ENCODE results near the gene SOX12. TPM values are rescaled to one million over a fixed set of nuclear protein-coding genes. Genes with fewer than 3 reads are reported as not detected.
A peak's percentile ranks its signal among the peaks of the same experiment; 100 is the strongest.

The SOX12 gene
- polyA plus RNA-seq, 1 experiment: 3.8 TPM

DNA sequence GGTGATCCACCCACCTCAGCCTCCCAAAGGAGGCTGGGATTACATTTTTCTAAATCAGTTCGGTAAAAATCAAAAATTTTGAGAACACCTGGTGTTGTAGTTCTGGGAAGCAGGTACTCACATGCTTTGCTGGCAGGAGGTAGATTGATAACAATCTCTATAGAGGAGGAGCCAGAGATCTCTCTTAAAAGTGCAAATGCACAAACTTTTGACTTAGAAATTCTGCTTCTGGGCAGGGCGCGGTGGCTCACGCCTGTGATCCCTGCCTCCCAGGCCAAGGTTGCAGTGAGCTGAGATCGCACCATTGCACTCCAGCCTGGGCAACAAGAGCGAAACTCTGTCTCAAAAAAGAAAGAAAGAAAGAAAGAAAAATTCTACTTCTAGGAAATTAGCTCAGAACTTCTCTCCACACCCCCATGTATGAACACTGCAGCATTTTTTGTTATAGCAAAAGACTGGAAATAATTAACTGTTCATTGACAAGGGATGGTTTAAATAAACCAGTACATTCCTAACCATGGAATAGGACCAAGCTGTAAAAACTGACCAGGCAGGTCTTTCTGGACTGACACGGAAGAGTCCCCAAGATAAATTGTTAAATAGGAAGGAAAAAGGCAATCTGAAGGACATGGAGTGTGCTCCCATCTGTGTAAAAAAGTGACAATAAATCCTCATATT lies 40.8 kb downstream of the SOX12 start:
- H3K27me3 ChIP-seq (ENCODE audit: control insufficient read depth, insufficient read depth, low read length): no peaks in the 10 kb centered on the region
- POLR2A ChIA-PET: no interaction called here
- TF ChIP-seq, protein P1, sequence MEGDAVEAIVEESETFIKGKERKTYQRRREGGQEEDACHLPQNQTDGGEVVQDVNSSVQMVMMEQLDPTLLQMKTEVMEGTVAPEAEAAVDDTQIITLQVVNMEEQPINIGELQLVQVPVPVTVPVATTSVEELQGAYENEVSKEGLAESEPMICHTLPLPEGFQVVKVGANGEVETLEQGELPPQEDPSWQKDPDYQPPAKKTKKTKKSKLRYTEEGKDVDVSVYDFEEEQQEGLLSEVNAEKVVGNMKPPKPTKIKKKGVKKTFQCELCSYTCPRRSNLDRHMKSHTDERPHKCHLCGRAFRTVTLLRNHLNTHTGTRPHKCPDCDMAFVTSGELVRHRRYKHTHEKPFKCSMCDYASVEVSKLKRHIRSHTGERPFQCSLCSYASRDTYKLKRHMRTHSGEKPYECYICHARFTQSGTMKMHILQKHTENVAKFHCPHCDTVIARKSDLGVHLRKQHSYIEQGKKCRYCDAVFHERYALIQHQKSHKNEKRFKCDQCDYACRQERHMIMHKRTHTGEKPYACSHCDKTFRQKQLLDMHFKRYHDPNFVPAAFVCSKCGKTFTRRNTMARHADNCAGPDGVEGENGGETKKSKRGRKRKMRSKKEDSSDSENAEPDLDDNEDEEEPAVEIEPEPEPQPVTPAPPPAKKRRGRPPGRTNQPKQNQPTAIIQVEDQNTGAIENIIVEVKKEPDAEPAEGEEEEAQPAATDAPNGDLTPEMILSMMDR (IDR thresholded peaks at IDR 0.05; ENCODE audit: low read depth, low read length): no peak
- no peak overlapping the region for H3K4me3 ChIP-seq (ENCODE audit: low read depth, low read length)
- CTCF ChIA-PET: interaction anchor here (0.9 to 2.1 kb wide), 3 partner anchors 12 to 120 kb away, joined by 3 to 27 read pairs (median 3); no protein-coding TSS in a partner anchor
- H3K27ac ChIP-seq (ENCODE audit: low read depth, low read length): no peak overlapping the region
- H3K9me3 ChIP-seq (ENCODE audit: control insufficient read depth, insufficient read depth, low read length): no peaks in the 10 kb centered on the region
- DNase-seq (ENCODE audit: low read depth, low spot score): no peak

DNA sequence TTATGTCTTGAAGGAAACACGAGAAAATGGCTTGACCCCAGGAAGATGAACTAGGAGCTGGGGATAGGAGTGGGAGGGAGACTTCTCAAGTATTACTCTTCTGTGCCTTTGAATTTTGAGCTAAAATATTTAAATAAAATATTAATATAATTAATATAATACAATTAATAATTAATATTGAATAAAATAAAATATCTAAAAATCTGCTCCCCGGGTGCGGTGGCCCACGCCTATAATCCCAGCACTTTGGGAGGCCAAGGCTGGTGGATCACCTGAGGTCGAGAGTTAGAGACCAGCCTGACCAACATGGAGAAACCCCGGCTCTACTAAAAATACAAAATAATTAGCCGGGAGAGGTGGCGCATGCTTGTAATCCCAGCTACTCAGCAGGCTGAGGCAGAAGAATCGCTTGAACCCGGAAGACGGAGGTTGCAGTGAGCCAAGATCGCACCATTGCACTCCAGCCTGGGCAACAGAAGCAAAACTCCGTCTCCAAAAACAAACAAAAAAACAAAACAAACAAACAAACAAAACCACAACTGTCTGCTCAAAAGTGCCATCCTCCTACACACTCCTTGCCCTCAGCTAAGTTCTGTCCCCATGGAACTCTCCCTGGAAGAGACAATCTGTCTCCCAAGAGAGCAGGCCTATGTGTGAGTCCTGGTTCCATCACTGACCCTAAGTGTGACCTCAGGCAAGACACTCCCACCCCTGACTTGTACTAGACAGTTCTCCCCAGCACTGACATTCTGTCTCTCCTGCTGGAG lies 41.5 kb downstream of the SOX12 start:
- Histone ChIP-seq H3K27me3 (ENCODE audit: control insufficient read depth, insufficient read depth, low read length) (no peaks in the 10 kb centered on the region), H3K27ac (ENCODE audit: low read depth, low read length) (no peak overlapping the region), H3K9me3 (ENCODE audit: control insufficient read depth, insufficient read depth, low read length) (no peaks in the 10 kb centered on the region), H3K4me3 (ENCODE audit: low read depth, low read length) (no peak overlapping the region)
- TF ChIP-seq, protein P1 (IDR thresholded peaks at IDR 0.05; ENCODE audit: low read depth, low read length): no peak
- ChIA-PET CTCF (interaction anchor here (0.6 to 2.1 kb wide), 3 partner anchors 13 to 119 kb away, joined by 3 to 27 read pairs (median 3); no protein-coding TSS in a partner anchor), POLR2A (no interaction called here)
- DNase-seq (ENCODE audit: low read depth, low spot score): no peak

DNA sequence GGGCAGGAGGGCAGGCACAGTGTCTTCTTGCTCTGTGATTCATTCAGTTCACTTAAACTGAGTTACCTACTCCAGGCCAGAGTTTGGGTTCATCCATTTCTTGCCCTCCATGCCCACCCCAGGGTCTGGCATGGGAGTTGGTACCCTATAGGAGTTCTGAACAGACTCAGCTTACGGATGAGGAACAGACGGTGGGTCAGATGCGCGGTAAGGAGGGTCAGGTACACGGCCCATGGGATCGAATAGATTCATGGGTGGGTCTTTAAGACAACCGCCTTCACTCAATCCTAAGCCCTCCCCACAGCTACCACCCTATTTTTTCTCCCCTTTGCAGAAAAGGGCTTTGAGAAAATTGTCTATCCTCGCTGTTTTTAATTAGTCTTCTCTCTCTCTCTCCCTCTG lies 42.1 kb downstream of the SOX12 start:
- peak overlapping the region; percentile 21 for H3K27ac ChIP-seq (ENCODE audit: low read depth, low read length)
- no peaks in the 10 kb centered on the region for H3K27me3 ChIP-seq (ENCODE audit: control insufficient read depth, insufficient read depth, low read length)
- TF ChIP-seq, protein P1 (IDR thresholded peaks at IDR 0.05; ENCODE audit: low read depth, low read length): no peak
- no peaks in the 10 kb centered on the region for H3K9me3 ChIP-seq (ENCODE audit: control insufficient read depth, insufficient read depth, low read length)
- DNase-seq (ENCODE audit: low read depth, low spot score): no peak
- no peak overlapping the region for H3K4me3 ChIP-seq (ENCODE audit: low read depth, low read length)
- ChIA-PET CTCF (interaction anchor here (0.6 kb wide), 1 partner anchor 12 kb away, joined by 3 read pairs; no protein-coding TSS in a partner anchor), POLR2A (no interaction called here)

DNA sequence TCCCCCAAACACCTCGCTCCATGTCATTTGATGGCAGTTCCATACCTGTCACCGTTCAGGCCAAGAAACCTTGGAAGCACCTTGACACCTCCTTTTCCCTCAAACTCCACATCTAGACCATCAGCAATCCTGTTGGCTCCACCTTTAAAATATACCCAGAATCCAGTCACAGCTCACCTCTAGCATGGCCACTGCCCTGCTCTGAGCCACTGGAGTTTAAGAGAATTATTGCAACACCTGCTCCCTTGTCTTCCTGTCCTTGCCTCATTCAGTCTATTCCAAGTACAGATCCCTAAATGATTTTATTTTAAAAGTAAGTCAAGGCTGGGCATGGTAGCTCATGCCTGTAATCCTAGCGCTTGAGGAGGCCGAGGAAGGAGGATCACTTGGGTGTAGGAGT lies 43.6 kb downstream of the SOX12 start:
- ChIA-PET CTCF (interaction anchor here (1.1 kb wide), 1 partner anchor 14 kb away, joined by 6 read pairs; no protein-coding TSS in a partner anchor), POLR2A (interaction anchor here (0.7 kb wide), 1 partner anchor 68 kb away, joined by 6 read pairs; no protein-coding TSS in a partner anchor)
- no peak overlapping the region for H3K27ac ChIP-seq (ENCODE audit: low read depth, low read length)
- TF ChIP-seq, protein P1 (IDR thresholded peaks at IDR 0.05; ENCODE audit: low read depth, low read length): no peak
- no peak overlapping the region for H3K4me3 ChIP-seq (ENCODE audit: low read depth, low read length)
- DNase-seq (ENCODE audit: low read depth, low spot score): no peak
- H3K9me3 ChIP-seq (ENCODE audit: control insufficient read depth, insufficient read depth, low read length): peaks cover 3% of the 10 kb centered on the region; the same call in 1 of the 2 replicates
- H3K27me3 ChIP-seq (ENCODE audit: control insufficient read depth, insufficient read depth, low read length): no peaks in the 10 kb centered on the region
